Upper lobe of right lung (tissue), 1 donor: ENCODE measurements around the gene KLC1. TPM values are rescaled to one million over a fixed set of nuclear protein-coding genes. Genes with fewer than 3 reads are reported as not detected.

ENCODE experiments used
- ATAC-seq: fragments of 200-7000 bp; cut with Tn5 transposase; one replicate; pipeline ENCODE4 v1.9.1; 2020; ENCODE audit warnings: mild to moderate bottlenecking, moderate library complexity
- DNase-seq: peaks from one replicate; pipeline ENCODE4 v3.0.0-alpha.2; 2020
- H3K27ac ChIP-seq: fragments of 200-600 bp; one replicate; pipeline ENCODE4 v1.8.0; 2022
- H3K27me3 ChIP-seq: fragments of 200-600 bp; one replicate; pipeline ENCODE4 v1.8.0; 2022; ENCODE audit warnings: mild to moderate bottlenecking
- H3K36me3 ChIP-seq: fragments of 200-600 bp; one replicate; pipeline ENCODE4 v1.8.0; 2022
- H3K4me1 ChIP-seq: fragments of 200-600 bp; one replicate; pipeline ENCODE4 v1.8.0; 2022
- H3K4me3 ChIP-seq: fragments of 200-600 bp; one replicate; pipeline ENCODE4 v1.8.0; 2022; ENCODE audit warnings: mild to moderate bottlenecking
- H3K9me3 ChIP-seq: fragments of 200-600 bp; one replicate; pipeline ENCODE4 v1.8.0; 2022
- intact Hi-C: fragments of 100-400 bp; cut with DNase I; formaldehyde crosslinking; loops from one replicate; pipeline ENCODE4 v1.11.0; 2022
- total RNA-seq: library from RNA; stranded (reverse); fragmentation: NEBNext Ultra II Directional; extraction: Animal tissue kit (Norgen Biotek cat#: 25700); gene quantifications from one replicate; pipeline ENCODE4 v1.2.1, GENCODE V29; 2021
- TF ChIP-seq, protein P1 (sequence below): fragments of 200-600 bp; IDR thresholded peaks from one replicate; pipeline ENCODE4 v1.8.0; 2022; ENCODE audit warnings: antibody characterized with exemption
- donor health status: DM: no; HTN: yes; CAD: no; lungs with severe emphysema.

KLC1 gene
- total RNA-seq, 1 donor from 2014 or later, result 172 TPM

DNA sequence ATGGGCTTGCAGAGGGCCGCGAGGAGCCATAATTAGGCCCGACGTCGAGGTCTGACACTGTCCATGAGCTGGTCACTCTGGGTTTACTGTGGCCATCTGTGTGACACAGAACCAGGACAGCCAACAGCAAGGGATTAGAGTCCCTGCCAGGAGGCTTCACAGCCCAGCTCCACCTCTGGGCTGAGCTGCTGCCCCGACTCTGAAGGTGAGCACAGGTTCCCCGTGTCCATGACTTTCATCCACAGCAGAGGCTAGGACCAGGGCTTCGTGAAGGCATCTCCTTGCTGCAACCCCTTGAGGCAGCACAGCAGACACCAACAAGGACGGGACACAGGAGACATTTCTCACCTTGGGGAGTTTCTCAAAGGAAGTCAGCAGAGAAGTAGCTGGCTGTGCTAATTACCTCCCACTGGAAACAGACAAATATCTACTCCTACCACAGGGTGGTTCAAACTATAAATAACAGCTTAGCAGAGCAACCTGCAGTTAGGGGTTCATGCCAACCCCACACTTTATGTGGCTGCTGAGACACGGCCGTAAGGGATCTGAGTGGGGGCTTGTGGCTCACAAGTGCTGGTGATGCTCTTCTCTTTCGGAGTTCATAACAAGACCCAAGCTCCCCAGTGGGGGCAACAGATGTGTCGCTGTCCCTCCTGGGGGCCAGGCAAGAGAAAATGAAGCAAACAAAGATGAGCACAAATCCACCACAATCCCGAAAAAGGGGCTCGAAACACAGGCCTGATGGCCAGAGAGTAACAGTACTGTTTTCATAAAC lies 115.8 kb downstream of the KLC1 start:
- no peak for ATAC-seq

DNA sequence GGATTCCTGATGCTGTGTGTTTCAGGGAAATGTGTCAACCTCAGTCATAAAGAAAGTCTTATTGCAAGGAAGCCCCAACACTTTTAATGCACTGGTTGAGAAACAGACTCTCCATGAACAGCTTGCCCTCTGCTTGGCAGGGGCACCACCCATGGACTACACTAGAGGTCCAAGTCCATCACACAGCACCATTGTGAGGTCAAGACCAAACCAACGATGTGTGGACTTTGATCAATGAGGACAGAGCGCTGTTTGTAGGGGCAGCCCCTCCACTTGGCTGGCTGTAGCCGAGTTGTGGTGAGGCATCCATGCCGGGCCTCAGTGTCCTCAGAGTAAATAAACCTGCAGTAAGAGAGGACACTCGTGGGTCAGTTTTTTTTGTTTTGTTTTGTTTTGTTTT lies 116.4 kb downstream of the KLC1 start:
- ATAC-seq (no peak), DNase-seq (no peak)
- peaks cover 60% of the 10 kb centered on the region for H3K36me3 ChIP-seq
- H3K9me3 ChIP-seq, result no peaks in the 10 kb centered on the region
- H3K4me3 ChIP-seq, result no peak overlapping the region
- H3K27ac ChIP-seq, result no peak overlapping the region
- H3K27me3 ChIP-seq, result no peaks in the 10 kb centered on the region
- intact Hi-C loops, result no loop called here
- TF ChIP-seq, protein P1, sequence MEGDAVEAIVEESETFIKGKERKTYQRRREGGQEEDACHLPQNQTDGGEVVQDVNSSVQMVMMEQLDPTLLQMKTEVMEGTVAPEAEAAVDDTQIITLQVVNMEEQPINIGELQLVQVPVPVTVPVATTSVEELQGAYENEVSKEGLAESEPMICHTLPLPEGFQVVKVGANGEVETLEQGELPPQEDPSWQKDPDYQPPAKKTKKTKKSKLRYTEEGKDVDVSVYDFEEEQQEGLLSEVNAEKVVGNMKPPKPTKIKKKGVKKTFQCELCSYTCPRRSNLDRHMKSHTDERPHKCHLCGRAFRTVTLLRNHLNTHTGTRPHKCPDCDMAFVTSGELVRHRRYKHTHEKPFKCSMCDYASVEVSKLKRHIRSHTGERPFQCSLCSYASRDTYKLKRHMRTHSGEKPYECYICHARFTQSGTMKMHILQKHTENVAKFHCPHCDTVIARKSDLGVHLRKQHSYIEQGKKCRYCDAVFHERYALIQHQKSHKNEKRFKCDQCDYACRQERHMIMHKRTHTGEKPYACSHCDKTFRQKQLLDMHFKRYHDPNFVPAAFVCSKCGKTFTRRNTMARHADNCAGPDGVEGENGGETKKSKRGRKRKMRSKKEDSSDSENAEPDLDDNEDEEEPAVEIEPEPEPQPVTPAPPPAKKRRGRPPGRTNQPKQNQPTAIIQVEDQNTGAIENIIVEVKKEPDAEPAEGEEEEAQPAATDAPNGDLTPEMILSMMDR, result no peak
- H3K4me1 ChIP-seq, result peaks cover 8% of the 10 kb centered on the region

More for the DNA sequence above, 115.8 kb downstream of the KLC1 start:
- intact Hi-C loops, result no loop called here
- TF ChIP-seq, protein P1, result no peak
- H3K4me1 ChIP-seq, result peaks cover 8% of the 10 kb centered on the region
- H3K27ac ChIP-seq, result no peak overlapping the region
- peaks cover 60% of the 10 kb centered on the region for H3K36me3 ChIP-seq
- no peaks in the 10 kb centered on the region for H3K27me3 ChIP-seq
- H3K9me3 ChIP-seq, result no peaks in the 10 kb centered on the region
- no peak overlapping the region for H3K4me3 ChIP-seq
- no peak for DNase-seq

DNA sequence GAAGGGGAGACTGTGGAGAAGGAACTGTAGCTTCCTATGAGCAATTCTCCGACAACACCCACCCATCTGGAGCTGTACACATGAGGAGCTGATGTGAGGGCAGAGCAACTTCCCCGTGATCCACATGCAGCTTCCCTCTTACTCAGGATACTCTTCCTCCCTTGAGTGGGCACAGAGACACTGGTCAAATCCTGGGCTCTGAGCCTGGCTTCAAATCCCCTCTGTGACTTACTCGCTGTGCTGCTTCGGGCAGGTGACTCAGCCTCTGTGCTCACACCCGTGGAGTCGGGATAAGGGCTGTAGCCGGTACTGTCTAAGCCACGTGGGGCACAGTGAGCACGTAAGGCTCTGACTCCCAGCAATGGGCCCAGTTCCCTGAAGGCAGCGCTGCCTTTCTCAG lies 117.7 kb downstream of the KLC1 start:
- Histone ChIP-seq H3K27me3 (no peaks in the 10 kb centered on the region), H3K4me3 (no peak overlapping the region), H3K27ac (no peak overlapping the region), H3K4me1 (peaks cover under 1% of the 10 kb centered on the region), H3K36me3 (peaks cover 58% of the 10 kb centered on the region), H3K9me3 (no peaks in the 10 kb centered on the region)
- TF ChIP-seq, protein P1, result no peak
- intact Hi-C loops, result no loop called here
- ATAC-seq (peak; percentile 65), DNase-seq (no peak)

DNA sequence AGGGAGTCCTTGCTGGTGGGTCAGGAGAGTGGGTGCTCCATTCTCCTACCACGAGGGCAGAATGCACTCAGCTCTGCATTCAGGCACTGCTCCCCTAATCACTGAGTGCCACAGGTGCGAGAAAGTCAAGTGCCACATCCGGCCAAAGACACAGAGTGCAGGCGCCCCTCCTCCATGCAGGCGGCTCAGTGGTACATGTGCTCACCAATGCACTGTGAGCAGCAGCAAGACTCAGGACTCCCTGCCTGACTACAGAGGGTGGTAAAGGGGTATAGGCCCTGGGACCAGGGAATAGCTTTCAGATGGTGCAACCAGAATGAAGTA lies 119.5 kb downstream of the KLC1 start:
- no peak for DNase-seq

DNA sequence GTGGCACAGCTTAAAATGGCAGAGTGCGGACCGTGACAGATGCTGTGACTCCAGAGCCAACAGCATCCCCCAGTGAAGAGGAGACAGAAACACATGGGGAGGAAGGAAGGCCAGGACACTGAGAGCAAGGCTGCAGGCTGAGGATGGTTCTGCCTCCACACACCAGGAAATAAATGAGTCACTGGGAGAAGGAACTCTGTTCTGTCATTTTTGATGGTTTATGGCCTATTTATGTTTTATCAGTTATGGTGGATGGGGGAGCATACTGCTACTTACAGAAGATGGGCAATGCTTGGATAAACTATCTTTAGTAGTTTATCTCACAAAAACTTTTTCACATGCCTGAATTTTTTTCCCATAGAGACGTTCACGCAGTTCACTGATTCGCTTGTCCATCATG lies 120.4 kb downstream of the KLC1 start:
- ATAC-seq (no peak), DNase-seq (no peak)
- no peaks in the 10 kb centered on the region for H3K4me1 ChIP-seq
- no peaks in the 10 kb centered on the region for H3K9me3 ChIP-seq
- no peak overlapping the region for H3K27ac ChIP-seq
- H3K4me3 ChIP-seq, result no peak overlapping the region
- H3K36me3 ChIP-seq, result peaks cover 62% of the 10 kb centered on the region
- H3K27me3 ChIP-seq, result no peaks in the 10 kb centered on the region
- TF ChIP-seq, protein P1, result no peak
- intact Hi-C loops, result no loop called here

More for the DNA sequence above, 119.5 kb downstream of the KLC1 start:
- no peaks in the 10 kb centered on the region for H3K9me3 ChIP-seq
- H3K4me1 ChIP-seq, result no peaks in the 10 kb centered on the region
- intact Hi-C loops, result no loop called here
- no peaks in the 10 kb centered on the region for H3K27me3 ChIP-seq
- peaks cover 62% of the 10 kb centered on the region for H3K36me3 ChIP-seq
- no peak overlapping the region for H3K27ac ChIP-seq
- TF ChIP-seq, protein P1, result no peak
- no peak overlapping the region for H3K4me3 ChIP-seq
- peak; percentile 30 for ATAC-seq

DNA sequence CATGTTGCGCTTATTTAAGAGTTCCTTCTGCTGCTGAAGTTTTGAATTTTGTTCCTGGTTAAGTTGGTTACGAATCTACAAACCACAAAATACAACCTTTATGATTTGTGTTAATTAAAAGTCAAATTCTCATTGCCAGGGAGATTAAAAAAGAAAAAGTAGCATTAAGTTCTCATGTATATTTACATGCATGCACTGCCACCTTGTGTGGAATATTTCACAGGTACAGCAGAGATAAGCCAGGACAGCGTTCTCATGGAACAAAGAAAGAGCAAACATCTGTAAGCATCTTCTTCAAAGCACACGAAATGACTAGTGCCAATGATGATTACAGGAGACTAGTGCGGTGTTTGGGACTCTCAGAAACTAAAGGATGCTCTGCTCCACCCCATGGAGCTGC lies 120.8 kb downstream of the KLC1 start:
- DNase-seq, result no peak
- no peaks in the 10 kb centered on the region for H3K9me3 ChIP-seq
- peaks cover 62% of the 10 kb centered on the region for H3K36me3 ChIP-seq
- no peak for ATAC-seq
- intact Hi-C loops, result no loop called here
- no peak overlapping the region for H3K27ac ChIP-seq
- TF ChIP-seq, protein P1, result no peak
- H3K4me1 ChIP-seq, result no peaks in the 10 kb centered on the region
- H3K27me3 ChIP-seq, result no peaks in the 10 kb centered on the region
- H3K4me3 ChIP-seq, result no peak overlapping the region
